ENCODE data around the gene UBL7. TPM values are rescaled to one million over a fixed set of nuclear protein-coding genes. Genes with fewer than 3 reads are reported as not detected.

UBL7 gene
- total RNA-seq, 6 experiments from 2014 or later, result 50.9 to 68.0 (median 60.1) TPM

DNA sequence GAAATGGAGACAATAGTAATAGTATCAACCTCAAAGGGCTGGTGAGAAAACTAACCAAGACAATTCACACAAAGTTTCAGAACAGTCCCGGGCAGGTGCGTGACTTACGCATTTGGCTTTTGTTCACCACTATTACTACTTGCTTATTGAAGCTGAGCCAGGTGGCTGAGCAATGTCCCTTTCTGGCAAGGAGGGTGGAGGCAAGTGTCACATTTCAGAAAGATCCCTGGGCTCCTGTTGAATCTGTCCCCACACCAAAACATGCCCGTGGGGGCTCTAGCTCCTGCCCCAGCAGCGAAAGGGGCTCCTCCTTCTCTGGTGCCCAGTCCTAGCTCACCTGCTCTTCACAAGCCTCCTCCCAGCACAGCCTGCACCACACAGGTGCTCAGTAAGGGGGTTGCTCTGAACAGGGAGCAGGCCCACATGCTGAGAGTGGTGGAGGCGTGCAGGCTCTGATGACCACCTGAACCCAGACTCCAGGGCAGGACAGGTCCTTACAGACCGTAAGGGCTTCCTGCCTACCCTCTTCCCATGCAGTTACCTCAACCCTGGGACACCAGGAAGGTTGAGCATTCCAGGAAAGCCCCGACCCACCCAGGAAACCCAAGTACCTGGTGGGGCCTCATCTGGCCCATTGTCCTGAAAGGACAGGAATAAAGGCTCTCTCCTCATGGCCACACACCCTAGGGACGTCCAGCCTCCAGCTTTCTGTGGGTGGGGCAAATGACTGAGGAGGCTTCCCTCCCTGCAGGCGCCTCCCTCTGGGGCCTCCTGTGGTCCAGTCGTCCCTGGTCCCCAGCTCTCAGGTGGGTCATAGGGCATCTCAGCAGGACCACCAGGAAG, 59.8 kb downstream of the UBL7 start:
- peaks cover 2% of the 10 kb centered on the region; the same call in 1 of the 2 replicates for H3K27me3 Mint-ChIP-seq (ENCODE audit: insufficient read depth)
- peaks cover 94% of the 10 kb centered on the region for H3K4me1 Mint-ChIP-seq (ENCODE audit: low read depth)
- TF ChIP-seq, protein P1, sequence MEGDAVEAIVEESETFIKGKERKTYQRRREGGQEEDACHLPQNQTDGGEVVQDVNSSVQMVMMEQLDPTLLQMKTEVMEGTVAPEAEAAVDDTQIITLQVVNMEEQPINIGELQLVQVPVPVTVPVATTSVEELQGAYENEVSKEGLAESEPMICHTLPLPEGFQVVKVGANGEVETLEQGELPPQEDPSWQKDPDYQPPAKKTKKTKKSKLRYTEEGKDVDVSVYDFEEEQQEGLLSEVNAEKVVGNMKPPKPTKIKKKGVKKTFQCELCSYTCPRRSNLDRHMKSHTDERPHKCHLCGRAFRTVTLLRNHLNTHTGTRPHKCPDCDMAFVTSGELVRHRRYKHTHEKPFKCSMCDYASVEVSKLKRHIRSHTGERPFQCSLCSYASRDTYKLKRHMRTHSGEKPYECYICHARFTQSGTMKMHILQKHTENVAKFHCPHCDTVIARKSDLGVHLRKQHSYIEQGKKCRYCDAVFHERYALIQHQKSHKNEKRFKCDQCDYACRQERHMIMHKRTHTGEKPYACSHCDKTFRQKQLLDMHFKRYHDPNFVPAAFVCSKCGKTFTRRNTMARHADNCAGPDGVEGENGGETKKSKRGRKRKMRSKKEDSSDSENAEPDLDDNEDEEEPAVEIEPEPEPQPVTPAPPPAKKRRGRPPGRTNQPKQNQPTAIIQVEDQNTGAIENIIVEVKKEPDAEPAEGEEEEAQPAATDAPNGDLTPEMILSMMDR (IDR thresholded peaks at IDR 0.05), result no peak
- DNase-seq, result no peak
- peak overlapping the region; percentile 73 for H3K27ac Mint-ChIP-seq
- no peaks in the 10 kb centered on the region for H3K9me3 Mint-ChIP-seq
- peak overlapping the region; percentile 51; the same call in 1 of the 2 replicates for H3K4me3 Mint-ChIP-seq
- peaks cover 13% of the 10 kb centered on the region for H3K36me3 Mint-ChIP-seq (ENCODE audit: low read depth)

DNA sequence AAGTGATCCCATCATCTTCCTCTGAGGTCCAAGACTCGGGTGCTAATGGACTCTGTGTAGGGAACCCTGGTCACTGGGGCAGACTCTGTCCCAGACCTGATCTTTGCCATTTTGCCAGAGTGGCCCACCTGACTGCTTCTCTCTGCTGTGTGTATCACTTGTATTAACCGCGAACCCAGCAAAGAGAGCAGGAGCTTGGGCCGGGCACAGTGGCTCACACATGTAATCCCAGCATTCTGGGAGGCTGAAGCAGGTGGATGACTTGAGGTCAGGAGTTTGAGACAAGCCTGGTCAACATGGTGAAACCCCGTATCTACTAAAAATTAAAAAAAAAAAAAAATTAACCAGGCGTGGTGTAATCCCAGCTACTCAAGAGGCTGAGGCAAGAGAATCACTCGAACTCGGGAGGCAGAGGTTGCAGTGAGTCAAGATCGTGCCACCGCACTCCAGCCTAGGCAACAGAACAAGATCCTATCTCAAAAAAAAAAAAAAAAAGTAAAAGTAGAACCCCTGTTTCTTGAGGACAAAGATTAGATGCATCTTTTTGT, 60.6 kb downstream of the UBL7 start:
- H3K9me3 Mint-ChIP-seq, result no peaks in the 10 kb centered on the region
- H3K27me3 Mint-ChIP-seq (ENCODE audit: insufficient read depth), result peaks cover 2% of the 10 kb centered on the region; the same call in 1 of the 2 replicates
- TF ChIP-seq, protein P1 (IDR thresholded peaks at IDR 0.05), result no peak
- H3K36me3 Mint-ChIP-seq (ENCODE audit: low read depth), result peaks cover 6% of the 10 kb centered on the region
- peaks cover 94% of the 10 kb centered on the region for H3K4me1 Mint-ChIP-seq (ENCODE audit: low read depth)
- no peak for DNase-seq
- H3K4me3 Mint-ChIP-seq, result peak overlapping the region; percentile 51; the same call in 1 of the 2 replicates
- H3K27ac Mint-ChIP-seq, result peak overlapping the region; percentile 73

DNA sequence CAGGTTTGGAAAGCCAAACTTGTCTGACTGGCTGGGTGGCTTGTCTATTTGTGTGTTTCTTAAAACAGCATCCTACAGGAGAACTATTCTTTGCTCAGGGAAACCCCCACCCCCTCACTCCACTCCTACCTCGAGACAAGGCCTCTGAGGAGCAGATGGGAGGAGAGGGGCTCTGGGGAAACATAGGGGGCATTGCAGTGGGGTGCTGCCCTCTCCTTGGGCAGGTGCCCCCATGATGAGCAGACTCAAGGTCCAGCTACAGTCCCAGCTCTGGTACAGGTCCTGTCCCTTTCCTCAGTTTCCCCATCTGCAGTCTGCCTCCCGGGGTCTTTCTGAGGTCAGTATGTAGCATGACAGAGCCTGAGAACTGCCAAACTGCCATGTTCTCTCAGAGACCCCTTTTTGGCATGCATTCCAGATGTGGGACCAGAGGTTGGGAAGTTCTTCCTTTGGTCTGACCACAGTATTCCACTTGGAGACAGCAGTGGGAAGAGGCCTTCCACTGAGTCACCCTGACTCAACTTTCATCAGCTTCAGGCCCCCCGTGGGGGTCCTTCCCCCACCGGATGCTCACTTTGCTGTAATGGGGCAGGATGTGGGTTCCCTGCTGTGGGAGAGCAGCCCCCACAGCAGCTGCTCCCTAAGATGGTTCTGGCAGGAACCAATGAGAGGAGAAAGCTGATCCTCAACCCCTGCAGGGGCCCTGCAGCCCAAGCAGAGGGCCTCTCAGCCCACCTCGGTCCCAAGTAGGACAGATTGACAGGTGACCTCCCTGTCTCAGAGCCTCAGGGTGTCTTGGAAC, 61.2 kb downstream of the UBL7 start:
- peaks cover 4% of the 10 kb centered on the region for H3K27me3 Mint-ChIP-seq (ENCODE audit: insufficient read depth)
- H3K36me3 Mint-ChIP-seq (ENCODE audit: low read depth), result 0 out of 2 replicates have a peak, but pooled peaks cover 4% of the 10 kb centered on the region
- peaks cover 99% of the 10 kb centered on the region for H3K4me1 Mint-ChIP-seq (ENCODE audit: low read depth)
- H3K9me3 Mint-ChIP-seq, result no peaks in the 10 kb centered on the region
- TF ChIP-seq, protein P1 (IDR thresholded peaks at IDR 0.05), result no peak
- no peak overlapping the region for H3K4me3 Mint-ChIP-seq
- peak overlapping the region; percentile 73 for H3K27ac Mint-ChIP-seq
- DNase-seq, result peak; percentile 58

DNA sequence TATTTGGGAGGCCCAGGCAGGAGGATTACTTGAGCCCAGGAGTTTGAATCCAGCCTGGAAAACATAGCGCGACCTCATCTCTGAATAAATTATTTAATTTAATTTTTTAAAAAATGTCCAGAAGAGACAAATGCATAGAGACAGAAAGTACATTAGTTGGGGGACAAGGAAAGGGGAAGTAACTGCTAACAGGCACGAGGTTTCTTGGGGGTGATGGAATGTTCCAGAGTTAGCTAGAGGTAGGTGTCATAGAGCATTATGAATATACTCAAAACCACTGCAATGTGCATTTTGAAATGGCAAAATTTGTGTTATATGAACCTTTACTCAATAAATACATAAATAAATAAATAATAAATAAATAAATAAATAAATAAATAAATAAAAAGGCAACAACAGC, 61.9 kb downstream of the UBL7 start:
- Mint-ChIP-seq H3K4me1 (ENCODE audit: low read depth) (peaks cover 100% of the 10 kb centered on the region), H3K27me3 (ENCODE audit: insufficient read depth) (peaks cover 5% of the 10 kb centered on the region), H3K9me3 (no peaks in the 10 kb centered on the region), H3K27ac (peak overlapping the region; percentile 92), H3K4me3 (no peak overlapping the region), H3K36me3 (ENCODE audit: low read depth) (0 out of 2 replicates have a peak, but pooled peaks cover under 1% of the 10 kb centered on the region)
- DNase-seq, result no peak
- TF ChIP-seq, protein P1 (IDR thresholded peaks at IDR 0.05), result no peak

DNA sequence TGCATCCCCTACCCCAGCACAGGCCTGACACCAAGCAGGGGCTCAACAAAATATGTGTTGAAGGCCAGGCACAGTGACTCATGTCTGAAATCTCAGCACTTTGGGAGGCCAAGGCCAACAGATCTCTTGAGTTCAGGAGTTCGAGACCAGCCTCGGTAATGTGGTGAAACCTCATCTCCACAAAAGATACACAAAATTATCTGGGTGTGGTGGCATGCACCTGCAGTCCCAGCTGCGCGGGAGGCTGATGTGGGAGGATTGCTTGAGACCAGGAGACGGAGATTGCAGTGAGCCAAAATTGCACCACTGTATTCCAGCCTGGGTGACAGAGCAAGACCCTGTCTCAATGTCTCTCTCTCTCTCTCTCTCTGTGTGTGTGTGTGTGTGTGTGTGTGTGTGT, 62.8 kb downstream of the UBL7 start:
- DNase-seq, result no peak
- peak overlapping the region; percentile 92 for H3K27ac Mint-ChIP-seq
- no peaks in the 10 kb centered on the region for H3K36me3 Mint-ChIP-seq (ENCODE audit: low read depth)
- H3K9me3 Mint-ChIP-seq, result no peaks in the 10 kb centered on the region
- TF ChIP-seq, protein P1 (IDR thresholded peaks at IDR 0.05), result no peak
- peaks cover 100% of the 10 kb centered on the region for H3K4me1 Mint-ChIP-seq (ENCODE audit: low read depth)
- peak overlapping the region; percentile 26 for H3K4me3 Mint-ChIP-seq
- peaks cover 5% of the 10 kb centered on the region for H3K27me3 Mint-ChIP-seq (ENCODE audit: insufficient read depth)
